ENCODE measurements around the gene EXOC3L4.
A peak's percentile ranks its signal among the peaks of the same experiment; 100 is the strongest.

Gene EXOC3L4

DNA sequence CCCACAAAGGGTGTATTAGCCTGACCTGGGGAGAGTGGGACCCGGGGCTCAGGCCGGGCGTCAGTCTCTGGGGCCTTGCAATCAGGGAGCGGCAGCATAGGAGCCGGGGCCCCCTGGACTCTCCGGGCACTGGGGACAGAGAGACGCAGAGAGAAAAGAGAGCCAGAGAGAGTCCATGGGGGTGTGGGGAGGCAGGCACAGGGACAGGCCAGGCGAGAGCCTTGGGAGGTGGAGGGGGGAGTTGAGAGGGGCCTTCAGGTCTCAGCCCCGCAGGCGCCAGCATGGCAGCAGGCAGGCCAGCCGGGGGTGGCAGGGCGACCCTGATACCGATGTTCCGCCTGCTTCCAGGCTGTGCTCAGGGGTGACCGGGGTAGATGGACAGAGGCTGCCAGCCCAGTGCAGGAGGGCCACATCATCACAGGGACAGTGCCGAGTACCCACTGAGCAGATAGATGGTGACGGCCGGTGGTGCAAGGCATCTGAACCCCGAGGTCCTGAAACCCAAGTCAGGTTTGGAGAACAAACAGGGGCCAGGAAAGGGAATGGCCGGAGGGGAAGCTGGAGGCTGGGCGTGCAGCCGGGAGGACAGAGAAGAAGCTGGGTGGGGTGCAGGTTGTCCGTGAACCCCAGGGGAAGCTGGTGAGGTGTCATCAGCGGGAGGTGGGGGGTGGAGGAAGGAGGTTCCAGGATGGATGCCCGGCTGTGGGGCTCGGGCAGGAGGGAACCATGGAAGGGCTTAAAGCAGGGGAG lies 2.9 kb downstream of the EXOC3L4 start:
- Mint-ChIP-seq H3K9me3 (no peaks in the 10 kb centered on the region), H3K36me3 (no peaks in the 10 kb centered on the region), H3K4me1 (no peaks in the 10 kb centered on the region), H3K27ac (no peak overlapping the region), H3K4me3 (no peak overlapping the region)
- ATAC-seq: no peak
- no peak for DNase-seq (ENCODE audit: low spot score in 2 of 2)

DNA sequence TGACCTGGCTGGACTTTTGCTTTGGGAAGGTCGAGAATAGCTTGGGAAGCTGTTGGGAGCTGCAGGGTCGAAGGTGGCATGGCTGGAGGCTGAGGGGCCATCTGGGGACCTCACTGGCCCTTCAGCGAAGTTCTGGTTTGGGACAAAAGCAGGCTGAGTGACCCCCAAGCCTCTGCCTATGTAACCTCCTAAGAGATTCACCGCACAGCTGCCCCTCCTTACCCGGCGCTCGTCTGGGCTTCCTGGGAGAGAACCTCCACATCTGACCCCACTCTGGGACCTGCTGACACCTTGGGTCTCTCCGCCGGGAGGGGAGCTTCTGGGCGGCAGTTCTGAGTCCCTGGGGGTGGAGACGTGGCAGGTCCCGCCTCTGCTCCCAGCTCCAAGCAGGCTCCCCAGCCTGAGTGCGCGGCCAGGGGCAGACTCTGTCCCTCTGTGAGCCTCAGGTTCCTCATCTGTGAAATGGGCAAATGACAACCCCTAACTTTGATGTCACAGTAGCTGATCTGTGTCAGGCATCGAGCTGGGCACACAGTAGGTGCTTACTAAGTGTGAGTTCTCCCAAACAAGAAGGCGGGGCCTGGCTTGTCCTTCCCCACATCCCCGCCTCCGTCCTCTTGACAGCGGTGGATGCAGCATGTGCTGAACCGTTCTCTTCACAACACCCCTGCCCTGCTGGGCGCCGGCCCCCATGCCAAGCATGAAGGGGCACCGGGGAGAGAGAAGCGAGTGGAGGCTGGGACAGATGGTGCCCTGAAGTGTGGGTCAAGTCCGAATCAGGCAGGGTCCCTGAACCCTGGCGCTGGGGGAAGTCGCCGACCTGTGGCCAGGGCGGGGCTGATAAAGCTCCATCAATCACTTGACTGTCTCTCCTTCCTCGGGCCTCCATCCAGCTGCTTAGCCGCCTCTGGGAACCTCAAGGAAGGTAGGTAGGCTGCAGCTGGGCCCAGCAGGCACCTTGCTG lies 3.8 kb downstream of the EXOC3L4 start:
- no peak overlapping the region for H3K27ac Mint-ChIP-seq
- no peak for ATAC-seq
- H3K4me3 Mint-ChIP-seq: no peak overlapping the region
- no peaks in the 10 kb centered on the region for H3K36me3 Mint-ChIP-seq
- no peak for DNase-seq (ENCODE audit: low spot score in 2 of 2)
- peaks cover under 1% of the 10 kb centered on the region for H3K4me1 Mint-ChIP-seq
- no peaks in the 10 kb centered on the region for H3K9me3 Mint-ChIP-seq

DNA sequence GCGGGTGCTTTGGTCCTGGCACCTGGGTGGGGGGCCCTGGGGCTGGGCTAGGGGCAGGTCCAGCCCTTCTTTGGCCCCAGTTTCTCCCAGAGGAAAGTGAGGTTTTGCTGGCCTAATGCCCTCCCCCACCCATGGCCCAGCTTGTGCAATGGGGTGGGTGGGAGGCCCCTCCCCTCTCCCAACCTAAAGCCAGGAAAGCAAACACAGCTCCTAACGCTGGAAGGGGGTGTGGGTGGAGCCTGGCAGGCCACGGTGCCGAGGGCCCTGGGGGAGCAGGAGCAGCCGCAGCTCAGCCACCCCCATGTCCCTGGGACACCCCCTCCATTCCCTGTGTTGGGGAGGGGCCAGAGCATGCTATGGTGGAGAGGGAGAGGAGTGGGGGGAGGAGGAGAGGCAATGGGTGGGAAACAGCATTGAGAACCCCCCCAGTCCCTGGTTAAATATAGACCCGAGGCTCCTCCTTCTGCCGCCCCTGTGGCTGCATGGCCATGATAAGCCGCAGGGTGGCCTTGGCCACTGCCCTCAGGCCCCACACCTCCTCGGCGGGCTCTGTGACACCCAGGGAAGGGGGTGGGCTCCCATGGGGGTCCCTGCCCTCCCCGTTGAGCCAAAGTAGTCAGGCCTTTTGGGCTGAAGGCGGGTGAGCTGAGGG lies 4.7 kb downstream of the EXOC3L4 start:
- H3K36me3 Mint-ChIP-seq: no peaks in the 10 kb centered on the region

DNA sequence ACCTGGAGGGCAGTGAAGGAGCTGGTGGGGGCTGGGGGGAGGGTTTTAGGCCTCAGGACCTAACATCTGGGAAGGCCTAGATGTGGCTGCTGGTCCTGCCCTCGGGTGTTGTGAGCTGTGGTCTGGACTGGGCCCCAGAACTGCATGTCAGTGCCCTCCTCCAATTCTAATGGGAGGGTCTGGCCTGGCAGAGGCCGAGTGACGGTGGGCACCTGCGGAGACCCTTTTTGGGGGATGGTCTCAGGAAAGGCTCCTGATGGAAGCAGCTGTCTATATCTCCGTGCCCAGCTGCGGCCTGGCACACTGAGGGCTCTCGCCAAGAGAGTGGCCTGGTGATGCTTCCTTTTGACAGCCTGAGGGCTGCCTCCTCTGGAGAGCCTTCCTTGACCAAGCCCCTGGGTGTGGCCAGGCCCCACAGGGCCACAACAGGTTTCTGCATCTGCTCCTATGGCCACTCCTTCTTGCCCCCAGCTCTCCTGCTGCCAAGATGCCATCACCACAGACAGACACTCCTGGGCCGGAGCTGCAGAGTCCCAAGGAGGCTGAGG lies 5.3 kb downstream of the EXOC3L4 start:
- H3K36me3 Mint-ChIP-seq: no peaks in the 10 kb centered on the region
- no peak overlapping the region for H3K4me3 Mint-ChIP-seq
- no peak for ATAC-seq
- no peaks in the 10 kb centered on the region for H3K9me3 Mint-ChIP-seq
- no peak overlapping the region for H3K27ac Mint-ChIP-seq
- DNase-seq (ENCODE audit: low spot score in 2 of 2): no peak
- peaks cover 7% of the 10 kb centered on the region for H3K4me1 Mint-ChIP-seq

More for the DNA sequence above, 4.7 kb downstream of the EXOC3L4 start:
- no peak for ATAC-seq
- H3K4me1 Mint-ChIP-seq: peaks cover 5% of the 10 kb centered on the region
- no peak for DNase-seq (ENCODE audit: low spot score in 2 of 2)
- no peaks in the 10 kb centered on the region for H3K9me3 Mint-ChIP-seq
- no peak overlapping the region for H3K4me3 Mint-ChIP-seq
- no peak overlapping the region for H3K27ac Mint-ChIP-seq

DNA sequence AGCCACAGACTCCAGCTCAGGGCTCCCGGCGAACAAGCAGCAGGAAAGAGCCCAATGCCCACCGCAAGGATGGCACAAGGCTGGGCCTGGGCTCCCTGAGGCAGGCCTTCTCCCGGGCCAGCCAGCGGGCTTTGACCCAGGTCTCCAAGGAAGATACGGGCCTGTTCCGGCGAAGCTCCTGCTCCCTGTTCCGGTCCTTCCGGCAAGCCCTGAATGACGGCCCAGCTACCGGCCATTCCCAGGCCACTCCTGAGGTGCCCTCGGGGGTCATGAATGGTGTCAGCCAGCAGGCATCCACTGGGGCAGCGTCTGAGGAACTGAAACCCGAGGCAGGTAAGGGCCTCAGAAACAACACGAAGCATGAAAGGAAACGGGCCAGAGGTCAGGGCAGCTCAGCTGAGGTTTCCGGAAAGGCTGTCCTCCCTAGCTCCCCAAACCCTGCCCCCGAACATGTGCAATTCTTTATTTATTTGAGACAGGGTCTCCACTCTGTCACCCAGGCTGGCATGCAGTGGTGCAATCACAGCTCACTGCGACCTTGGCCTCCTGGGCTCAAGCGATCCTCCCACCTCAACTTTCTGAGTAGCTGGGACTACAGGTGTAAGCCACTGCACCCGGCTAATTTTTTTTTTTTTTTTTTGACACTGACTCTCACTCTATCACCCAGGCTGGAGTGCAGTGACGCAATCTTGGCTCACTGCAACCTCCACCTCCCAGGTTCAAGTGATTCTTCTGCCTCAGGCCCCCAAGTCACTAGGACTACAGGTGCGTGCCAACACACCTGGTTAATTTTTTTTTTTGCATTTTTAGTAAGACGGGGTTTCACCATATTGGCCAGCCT lies 6.0 kb downstream of the EXOC3L4 start:
- Mint-ChIP-seq H3K9me3 (no peaks in the 10 kb centered on the region), H3K4me3 (no peak overlapping the region), H3K4me1 (peaks cover 13% of the 10 kb centered on the region), H3K27ac (no peak overlapping the region), H3K36me3 (no peaks in the 10 kb centered on the region)
- ATAC-seq (no peak), DNase-seq (ENCODE audit: low spot score in 2 of 2) (no peak)

DNA sequence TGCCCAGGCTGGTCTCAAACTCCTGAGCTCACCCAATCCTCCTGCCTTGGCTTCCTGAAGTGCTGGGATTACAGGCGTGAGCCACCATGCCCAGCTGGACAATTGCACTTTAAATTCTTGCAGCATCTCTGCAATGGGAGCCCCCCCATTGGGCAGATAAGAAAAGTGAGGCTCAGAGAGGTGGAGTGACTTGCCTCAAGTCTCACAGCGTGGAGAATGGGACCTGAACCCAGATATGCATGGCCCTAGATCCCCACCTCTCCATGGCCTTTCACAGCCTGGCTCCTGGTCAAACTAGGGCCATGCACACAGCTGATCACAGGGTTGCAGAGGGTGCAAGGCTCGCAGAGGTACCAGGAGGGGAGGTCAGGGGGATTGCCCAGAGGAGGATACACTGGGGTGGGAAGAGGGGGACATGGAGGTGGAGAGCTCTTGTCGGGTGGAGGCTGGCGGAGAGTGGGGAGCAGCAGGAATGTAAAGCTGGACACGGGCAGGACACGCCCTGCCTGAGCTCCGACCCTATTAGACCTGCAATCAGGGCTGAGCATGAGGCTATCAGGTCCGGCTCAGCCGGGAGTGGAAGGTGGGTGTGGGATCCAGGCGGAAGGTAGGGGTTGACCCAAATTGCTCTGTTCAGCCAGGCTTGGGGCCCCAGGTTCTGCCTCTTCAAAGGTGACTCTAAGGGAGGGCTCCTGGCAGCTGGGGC lies 6.9 kb downstream of the EXOC3L4 start:
- H3K4me3 Mint-ChIP-seq: no peak overlapping the region
- H3K9me3 Mint-ChIP-seq: no peaks in the 10 kb centered on the region
- ATAC-seq: no peak

DNA sequence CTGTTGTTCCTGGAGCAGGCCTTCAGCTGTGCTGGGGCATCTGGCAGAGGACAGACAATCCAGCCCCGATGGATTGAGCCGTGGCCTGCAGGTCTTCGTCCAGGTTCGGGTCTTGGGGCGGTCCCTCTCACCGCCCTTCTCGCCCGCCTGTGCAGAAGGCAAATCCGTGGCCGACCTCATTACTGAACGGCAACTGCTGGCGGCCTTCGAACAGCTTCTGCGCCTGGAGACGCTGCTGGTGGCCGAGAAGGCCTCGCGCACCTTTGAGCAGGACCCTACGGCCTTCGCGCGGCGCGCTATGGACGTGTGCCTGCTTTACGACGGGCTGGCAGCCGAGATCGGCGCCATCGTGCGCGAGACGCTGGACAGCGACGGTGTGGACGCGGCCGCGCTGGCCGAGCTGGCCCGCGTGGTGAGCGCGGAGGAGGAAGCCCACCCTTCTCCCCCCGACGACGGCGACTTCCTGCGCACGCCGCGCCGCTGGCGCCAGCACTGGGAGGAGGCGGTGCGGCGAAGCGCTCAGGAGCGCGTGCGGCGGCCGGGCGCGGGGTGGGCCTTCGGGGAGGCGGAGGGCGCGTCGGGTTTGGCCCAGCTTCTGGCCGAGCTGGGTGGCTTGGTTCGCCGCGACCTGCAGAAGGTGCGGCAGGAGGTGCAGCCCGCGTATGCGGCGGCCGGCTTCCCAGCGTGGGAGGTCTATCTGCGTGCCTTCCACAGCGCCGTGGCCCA lies 7.6 kb downstream of the EXOC3L4 start:
- no peaks in the 10 kb centered on the region for H3K36me3 Mint-ChIP-seq
- no peak overlapping the region for H3K4me3 Mint-ChIP-seq
- no peak overlapping the region for H3K27ac Mint-ChIP-seq
- peaks cover 18% of the 10 kb centered on the region for H3K4me1 Mint-ChIP-seq
- H3K9me3 Mint-ChIP-seq: no peaks in the 10 kb centered on the region
- ATAC-seq (no peak), DNase-seq (ENCODE audit: low spot score in 2 of 2) (no peak)

More for the DNA sequence above, 6.9 kb downstream of the EXOC3L4 start:
- no peak overlapping the region for H3K27ac Mint-ChIP-seq
- H3K36me3 Mint-ChIP-seq: no peaks in the 10 kb centered on the region
- DNase-seq (ENCODE audit: low spot score in 2 of 2): no peak
- peaks cover 18% of the 10 kb centered on the region for H3K4me1 Mint-ChIP-seq

DNA sequence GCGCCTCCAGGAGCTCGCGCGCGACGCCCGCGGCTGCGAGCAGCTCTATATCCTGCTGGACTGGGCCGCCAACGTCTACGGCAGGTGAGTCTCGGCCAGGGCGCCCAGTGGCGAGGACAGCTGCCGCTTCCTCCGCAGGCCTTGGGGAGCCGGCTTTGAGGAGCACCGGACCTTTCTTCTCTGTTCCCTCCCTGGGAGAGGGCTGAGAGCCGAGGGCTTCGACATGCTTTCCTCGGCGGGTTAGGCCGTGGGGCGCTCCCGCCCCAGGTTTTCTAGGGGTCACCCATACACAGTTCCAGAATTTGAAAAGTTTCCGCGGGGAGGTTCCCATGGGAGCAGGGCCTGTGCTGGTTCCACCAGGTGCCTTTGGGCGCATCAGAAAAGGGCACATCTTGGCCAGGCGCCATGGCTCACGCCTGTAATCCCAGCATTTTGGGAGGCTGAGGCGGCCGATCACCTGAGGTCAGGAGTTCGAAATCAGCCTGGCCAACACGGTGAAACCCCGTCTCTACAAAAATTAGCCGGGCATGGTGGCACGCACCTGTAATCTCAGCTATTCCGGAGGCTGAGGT lies 8.2 kb downstream of the EXOC3L4 start:
- H3K9me3 Mint-ChIP-seq: no peaks in the 10 kb centered on the region
- H3K4me3 Mint-ChIP-seq: no peak overlapping the region
- ATAC-seq: no peak
- peaks cover 18% of the 10 kb centered on the region for H3K4me1 Mint-ChIP-seq
- no peak for DNase-seq (ENCODE audit: low spot score in 2 of 2)
- H3K27ac Mint-ChIP-seq: no peak overlapping the region
- H3K36me3 Mint-ChIP-seq: no peaks in the 10 kb centered on the region

DNA sequence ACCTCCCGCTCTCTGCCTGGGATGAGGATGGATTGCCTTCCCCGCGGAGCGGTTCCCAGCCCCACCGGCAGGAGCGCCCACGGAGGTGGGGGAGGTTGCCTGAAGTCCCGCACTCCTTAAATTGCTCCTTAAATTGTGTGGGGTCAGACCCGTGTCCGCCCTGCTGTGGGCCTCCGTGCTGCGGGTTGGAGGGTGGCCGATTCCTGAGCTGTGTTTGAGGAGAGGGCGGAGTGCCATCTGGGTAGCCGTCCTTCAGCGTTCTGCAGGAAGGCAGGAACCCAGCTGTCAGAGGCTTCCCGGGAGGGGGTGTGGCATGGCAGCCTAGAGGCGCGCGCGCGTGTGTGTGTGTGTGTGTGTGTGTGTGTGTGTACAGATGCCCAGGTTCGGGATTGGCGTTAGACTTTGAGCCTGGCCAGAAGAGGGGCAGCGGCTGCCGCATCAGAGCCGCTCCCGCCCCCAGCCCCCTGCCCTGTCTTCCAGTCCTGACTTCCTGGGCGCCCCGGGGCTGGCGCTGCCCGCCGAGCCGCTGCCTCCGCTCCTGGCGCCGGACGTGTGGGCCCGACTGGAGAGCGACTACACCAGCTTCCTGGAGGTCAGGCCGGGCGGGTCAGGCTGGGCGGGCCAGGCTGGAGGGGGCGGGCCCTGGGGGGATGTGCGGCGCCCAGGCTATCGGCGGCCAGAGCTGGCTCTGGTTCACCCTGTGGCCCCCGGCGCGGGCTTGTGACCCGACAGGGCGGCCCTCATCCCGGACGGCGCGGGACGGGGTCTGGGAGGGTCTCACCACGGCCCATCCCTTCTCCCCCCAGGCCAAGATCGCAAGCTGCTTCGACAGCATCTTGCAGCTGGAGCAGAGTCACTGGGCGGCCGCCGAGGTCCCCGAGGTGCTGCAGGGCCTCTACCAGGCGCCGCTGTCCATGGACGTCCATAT lies 9.2 kb downstream of the EXOC3L4 start:
- H3K27ac Mint-ChIP-seq: no peak overlapping the region
- H3K4me1 Mint-ChIP-seq: peaks cover 18% of the 10 kb centered on the region
- no peaks in the 10 kb centered on the region for H3K9me3 Mint-ChIP-seq
- no peak for ATAC-seq
- DNase-seq (ENCODE audit: low spot score in 2 of 2): no peak
- H3K4me3 Mint-ChIP-seq: no peak overlapping the region
- no peaks in the 10 kb centered on the region for H3K36me3 Mint-ChIP-seq

DNA sequence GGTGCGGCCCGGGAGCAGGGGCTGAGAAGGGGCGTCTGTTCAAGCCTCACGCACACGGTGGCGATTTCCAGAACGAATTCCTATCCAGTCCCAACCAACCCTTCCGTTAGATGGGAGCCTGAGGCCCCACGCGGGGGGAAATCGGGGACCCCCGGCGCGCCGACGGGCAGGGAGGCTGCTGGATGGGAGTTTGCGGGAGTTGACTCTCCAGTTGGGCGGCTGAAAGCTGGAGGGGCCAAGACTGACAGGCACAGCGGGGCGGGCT lies 9.8 kb downstream of the EXOC3L4 start:
- no peak for ATAC-seq
- Mint-ChIP-seq H3K4me1 (peaks cover 18% of the 10 kb centered on the region), H3K27ac (no peak overlapping the region), H3K9me3 (no peaks in the 10 kb centered on the region), H3K4me3 (no peak overlapping the region), H3K36me3 (no peaks in the 10 kb centered on the region)
- no peak for DNase-seq (ENCODE audit: low spot score in 2 of 2)

DNA sequence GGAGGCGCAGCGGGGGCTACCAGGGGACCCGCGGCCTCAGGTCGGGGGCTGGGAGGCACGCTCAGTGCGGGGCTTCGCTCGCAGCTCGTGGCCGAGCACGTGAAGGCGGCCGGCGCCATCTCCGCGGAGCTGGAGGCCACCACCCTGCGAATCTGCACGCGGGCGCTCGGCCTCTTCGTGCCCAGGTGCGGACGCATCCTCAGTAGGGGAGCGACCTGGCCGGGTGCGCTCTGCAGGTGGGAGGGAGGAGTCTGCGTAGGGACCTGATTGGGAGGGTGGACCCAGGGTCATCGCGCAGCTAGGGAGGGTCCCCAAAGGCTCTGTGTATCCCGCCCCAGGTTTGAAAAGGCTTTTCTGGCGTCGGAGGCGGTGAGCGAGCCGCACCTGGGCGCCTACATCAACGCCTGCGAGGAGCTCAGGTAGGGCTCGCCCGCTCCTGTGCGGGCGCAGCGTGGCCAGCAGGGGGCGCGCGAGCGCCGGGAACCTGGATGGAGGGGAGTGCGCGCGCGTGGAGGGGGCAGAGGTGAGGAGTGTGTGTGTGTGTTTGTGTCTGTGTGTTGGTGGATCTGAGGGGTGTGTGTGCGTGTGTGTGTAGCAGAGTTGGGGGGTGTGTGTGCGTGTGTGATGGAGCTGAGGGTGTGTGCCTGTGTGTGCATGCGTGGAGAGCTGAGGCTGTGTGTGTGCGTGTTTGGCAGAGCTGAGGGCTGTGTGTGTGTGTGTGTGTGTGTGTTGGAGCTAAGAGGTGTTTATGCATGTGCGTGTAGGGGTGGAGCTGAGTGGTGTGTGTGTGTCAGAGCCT lies 10.3 kb downstream of the EXOC3L4 start:
- H3K4me1 Mint-ChIP-seq: peaks cover 18% of the 10 kb centered on the region
- DNase-seq (ENCODE audit: low spot score in 2 of 2) (peak; percentile 69 to 85), ATAC-seq (peak; percentile 82)
- no peaks in the 10 kb centered on the region for H3K36me3 Mint-ChIP-seq
- peak overlapping the region; percentile 24 for H3K4me3 Mint-ChIP-seq
- no peaks in the 10 kb centered on the region for H3K9me3 Mint-ChIP-seq
- no peak overlapping the region for H3K27ac Mint-ChIP-seq

DNA sequence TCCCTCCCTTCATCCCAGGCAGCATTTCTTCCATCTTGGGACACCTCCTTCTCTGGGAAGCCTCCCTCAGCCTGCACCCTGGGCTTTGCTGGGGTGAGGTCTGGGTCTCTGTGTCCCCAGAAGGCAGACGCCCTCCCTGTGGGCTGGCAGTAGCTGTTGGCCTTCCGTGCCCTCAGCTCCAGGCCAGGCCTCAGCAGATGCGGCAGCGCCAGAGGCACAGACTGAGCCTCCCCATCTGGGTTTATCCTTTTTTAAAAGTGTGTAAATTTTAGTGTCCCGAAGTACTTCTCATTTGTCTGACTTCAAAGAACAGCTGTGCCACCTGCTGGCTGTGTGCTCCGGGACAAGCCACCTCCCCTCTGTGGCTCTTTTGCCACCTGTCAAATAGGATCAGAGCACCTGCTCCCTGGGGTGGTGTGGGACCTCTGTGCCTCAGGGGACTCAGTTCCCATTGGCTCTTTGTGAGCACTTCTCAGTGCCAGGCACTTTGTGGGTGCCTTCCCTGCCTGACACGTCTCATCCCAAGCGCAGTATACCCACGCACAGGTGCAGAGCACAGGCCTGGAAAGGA lies 11.1 kb downstream of the EXOC3L4 start:
- Mint-ChIP-seq H3K4me1 (peaks cover 18% of the 10 kb centered on the region), H3K4me3 (no peak overlapping the region), H3K27ac (no peak overlapping the region), H3K9me3 (no peaks in the 10 kb centered on the region), H3K36me3 (no peaks in the 10 kb centered on the region)
- ATAC-seq (no peak), DNase-seq (ENCODE audit: low spot score in 2 of 2) (no peak)
